HG03432 (cell line): ENCODE measurements around the gene HMBS.

Experiments used
- ATAC-seq: cut with Tn5 transposase; IDR thresholded peaks from one replicate; pipeline ENCODE4 v1.9.1; 2021; ENCODE audit warnings: mild to moderate bottlenecking, moderate library complexity; ENCODE audit not compliant: unreplicated experiment

The HMBS gene

GRCh38 chr11:119067371-119068222 is 17.1 kb upstream of the HMBS start, which contains the start of gene VPS11:
TSS of gene VPS11 (plus strand) at chr11:119067818. CDS start at chr11:119067824, 6 bp downstream.
- ATAC-seq: peak; percentile 93

GRCh38 chr11:119077839-119078238 is 6.8 kb upstream of the HMBS start:
- ATAC-seq: no peak

GRCh38 chr11:119078675-119079420 is 5.8 kb upstream of the HMBS start:
- ATAC-seq: no peak

- ATAC-seq: no peak
These were observed 2.9 kb upstream of the HMBS start for GRCh38 chr11:119081682-119082260.

- ATAC-seq: peak; percentile 18
These were observed 761 bp downstream of the HMBS start for GRCh38 chr11:119085437-119085847.

- no peak for ATAC-seq
These were observed 2.4 kb downstream of the HMBS start for GRCh38 chr11:119087123-119087522.

- no peak for ATAC-seq
These were observed 3.1 kb downstream of the HMBS start for GRCh38 chr11:119087747-119088241.

GRCh38 chr11:119088406-119088805 is 3.7 kb downstream of the HMBS start:
- no peak for ATAC-seq

- ATAC-seq: no peak
These were observed 4.6 kb downstream of the HMBS start for GRCh38 chr11:119089319-119089718.

- ATAC-seq: no peak
These were observed 6.5 kb downstream of the HMBS start for GRCh38 chr11:119091178-119091577.

- ATAC-seq: no peak
These were observed 7.5 kb downstream of the HMBS start for GRCh38 chr11:119091966-119092879.

GRCh38 chr11:119092880-119093842 is 8.5 kb downstream of the HMBS start:
- no peak for ATAC-seq

GRCh38 chr11:119093942-119094815 is 9.5 kb downstream of the HMBS start:
- peak; percentile 4 for ATAC-seq

- ATAC-seq: peak; percentile 42
These were observed 10.1 kb downstream of the HMBS start for GRCh38 chr11:119094816-119095065.

GRCh38 chr11:119095066-119095880 is 10.6 kb downstream of the HMBS start:
- peak; percentile 84 for ATAC-seq

GRCh38 chr11:119099711-119100110 is 15.0 kb downstream of the HMBS start:
- ATAC-seq: no peak

GRCh38 chr11:119100246-119100970 is 15.7 kb downstream of the HMBS start:
- ATAC-seq: no peak
